GM19455 (cell line): ENCODE measurements around the gene LPCAT1.
"Not testable (repeated sequence)": the region's sequence is repeated elsewhere in the genome, so short reads cannot be mapped to it uniquely, and the experiment has no call there.

ENCODE experiments used
- ATAC-seq: cut with Tn5 transposase; IDR thresholded peaks from one replicate; pipeline ENCODE4 v1.9.1; 2021; ENCODE audit not compliant: unreplicated experiment

Gene LPCAT1

GRCh38 chr5:1523793-1524480 is at the start of gene LPCAT1:
TSS of gene LPCAT1 (minus strand) at chr5:1523960. CDS start at chr5:1523844, 116 bp downstream.
- peak; percentile 78 for ATAC-seq

GRCh38 chr5:1571875-1572274 is 48.1 kb upstream of the LPCAT1 start:
- not testable (repeated sequence) for ATAC-seq

- ATAC-seq = no peak
These were observed 47.2 kb upstream of the LPCAT1 start for GRCh38 chr5:1570975-1571374.

- ATAC-seq = no peak
These were observed 44.6 kb upstream of the LPCAT1 start for GRCh38 chr5:1568201-1568979.

GRCh38 chr5:1567527-1568200 is 43.9 kb upstream of the LPCAT1 start:
- ATAC-seq = not testable (repeated sequence)

- ATAC-seq = no peak
These were observed 42.3 kb upstream of the LPCAT1 start for GRCh38 chr5:1565737-1566734.

- no peak for ATAC-seq
These were observed 41.3 kb upstream of the LPCAT1 start for GRCh38 chr5:1564824-1565736.

GRCh38 chr5:1564182-1564748 is 40.5 kb upstream of the LPCAT1 start:
- ATAC-seq = no peak

- ATAC-seq = no peak
These were observed 39.9 kb upstream of the LPCAT1 start for GRCh38 chr5:1563617-1564181.

- ATAC-seq = no peak
These were observed 39.3 kb upstream of the LPCAT1 start for GRCh38 chr5:1563051-1563461.

GRCh38 chr5:1562599-1562998 is 38.8 kb upstream of the LPCAT1 start:
- no peak for ATAC-seq

GRCh38 chr5:1561402-1561929 is 37.7 kb upstream of the LPCAT1 start:
- ATAC-seq = no peak

GRCh38 chr5:1560499-1560898 is 36.7 kb upstream of the LPCAT1 start:
- not testable (repeated sequence) for ATAC-seq

- ATAC-seq = no peak
These were observed 35.2 kb upstream of the LPCAT1 start for GRCh38 chr5:1558944-1559343.

- ATAC-seq = no peak
These were observed 33.5 kb upstream of the LPCAT1 start for GRCh38 chr5:1557114-1557873.

GRCh38 chr5:1555808-1556731 is 32.3 kb upstream of the LPCAT1 start:
- no peak for ATAC-seq
